PFSK-1 (cell line): ENCODE data around the gene CAMKMT.

Experiments used
- FOXP2 ChIP-seq: optimal IDR thresholded peaks from 2 replicates; pipeline ENCODE3; 2011; ENCODE audit warnings: borderline replicate concordance, control low read depth, inconsistent platforms; ENCODE audit not compliant: insufficient read depth; ENCODE audit errors: extremely low read length, extremely low read depth
- POLR2AphosphoS5 ChIP-seq: IDR thresholded peaks from 2 replicates; pipeline ENCODE4 v1.6.1; 2012; ENCODE audit warnings: low read depth, mild to moderate bottlenecking, control low read depth, low read length, moderate library complexity
- REST ChIP-seq, 2 experiments: IDR thresholded peaks; 2 replicates each; pipeline versions ENCODE4 v1.6.1 to v1.8.0; 2011 to 2012; ENCODE audit warnings: low read depth in 2 of 2, low read length in 2 of 2, control low read depth in 1 of 2, inconsistent platforms in 1 of 2, mild to moderate bottlenecking in 1 of 2, moderate library complexity in 1 of 2; ENCODE audit not compliant: insufficient read depth in 1 of 2
- SIN3A ChIP-seq: IDR thresholded peaks from 2 replicates; pipeline ENCODE4 v1.6.1; 2012; ENCODE audit warnings: mild to moderate bottlenecking, low read length, moderate library complexity, borderline replicate concordance; ENCODE audit not compliant: insufficient read depth
- TAF1 ChIP-seq: IDR thresholded peaks from 2 replicates; pipeline ENCODE4 v1.6.1; 2012; ENCODE audit warnings: low read length, control low read depth, borderline replicate concordance; ENCODE audit not compliant: insufficient read depth

The CAMKMT gene

GRCh38 chr2:44529448-44529847 lies 167.7 kb downstream of the CAMKMT start:
- no peak for TF ChIP-seq POLR2AphosphoS5
- no peak for TF ChIP-seq REST (IDR thresholded peaks at IDR 0.05; ENCODE audit: insufficient read depth in 1 of 2, low read depth in 2 of 2, low read length in 2 of 2)
- no peak for TF ChIP-seq SIN3A
- TF ChIP-seq FOXP2 = no peak
- no peak for TF ChIP-seq TAF1

DNA sequence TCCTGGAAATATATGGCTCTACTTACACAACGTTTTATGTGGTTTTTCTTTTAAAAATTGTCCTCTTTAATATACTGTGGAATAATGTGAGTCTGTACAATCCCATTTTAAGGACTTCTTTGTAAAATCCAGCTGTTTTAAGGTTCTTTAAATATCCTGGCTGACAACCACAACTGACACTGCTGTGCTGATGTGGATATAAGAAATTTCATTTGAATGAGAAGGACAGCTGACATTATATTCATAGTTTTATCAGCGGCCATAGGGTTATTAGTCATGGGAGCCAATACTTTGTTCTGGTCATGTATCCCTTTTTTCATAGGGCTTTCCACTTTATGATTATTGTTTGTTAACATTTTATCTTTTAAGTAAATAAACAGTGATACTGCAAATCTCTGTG lies 169.5 kb downstream of the CAMKMT start:
- TF ChIP-seq SIN3A (no peak), FOXP2 (no peak), POLR2AphosphoS5 (no peak), REST (IDR thresholded peaks at IDR 0.05; ENCODE audit: insufficient read depth in 1 of 2, low read depth in 2 of 2, low read length in 2 of 2) (no peak), TAF1 (no peak)

GRCh38 chr2:44532031-44532430 lies 170.3 kb downstream of the CAMKMT start:
- TF ChIP-seq POLR2AphosphoS5 (no peak), REST (IDR thresholded peaks at IDR 0.05; ENCODE audit: insufficient read depth in 1 of 2, low read depth in 2 of 2, low read length in 2 of 2) (no peak), SIN3A (no peak), TAF1 (no peak), FOXP2 (no peak)

DNA sequence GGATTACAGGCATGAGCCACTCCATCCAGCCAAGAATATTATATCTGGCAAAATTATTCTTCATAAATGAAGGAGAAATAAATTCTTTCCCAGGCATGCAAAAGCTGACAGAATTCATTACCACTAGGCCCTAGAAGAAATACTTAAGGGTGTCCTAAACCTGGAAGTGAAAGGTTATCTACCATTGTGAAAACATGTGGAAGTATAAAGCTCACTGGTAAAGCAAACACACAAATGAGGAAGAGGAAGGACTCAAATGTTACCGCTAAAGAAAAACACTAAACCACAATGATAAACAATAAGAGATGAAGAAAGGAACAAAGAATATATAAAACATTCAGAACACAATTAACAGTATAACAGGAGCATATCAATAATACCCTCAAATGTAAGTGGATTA lies 171.8 kb downstream of the CAMKMT start:
- no peak for TF ChIP-seq TAF1
- TF ChIP-seq REST (IDR thresholded peaks at IDR 0.05; ENCODE audit: insufficient read depth in 1 of 2, low read depth in 2 of 2, low read length in 2 of 2) = no peak
- no peak for TF ChIP-seq FOXP2
- no peak for TF ChIP-seq POLR2AphosphoS5
- no peak for TF ChIP-seq SIN3A

DNA sequence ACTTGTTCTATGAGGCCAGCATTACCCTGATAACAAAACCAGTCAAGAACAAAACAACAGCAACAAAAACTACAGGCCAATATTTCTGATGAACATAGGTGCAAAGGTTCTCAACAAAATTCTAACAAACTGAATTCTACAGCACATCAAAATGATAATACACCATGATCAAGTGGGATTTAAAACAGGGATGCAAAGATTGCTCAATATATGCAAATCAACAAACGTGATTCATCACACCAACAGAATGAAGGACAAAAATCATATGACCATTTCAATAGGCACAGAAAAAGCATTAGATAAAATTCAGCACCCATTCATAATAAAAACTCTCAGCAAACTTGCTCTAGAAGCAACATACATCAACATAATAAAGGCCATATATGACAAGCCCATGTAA lies 173.6 kb downstream of the CAMKMT start:
- TF ChIP-seq SIN3A (no peak), POLR2AphosphoS5 (no peak), FOXP2 (no peak), TAF1 (no peak), REST (IDR thresholded peaks at IDR 0.05; ENCODE audit: insufficient read depth in 1 of 2, low read depth in 2 of 2, low read length in 2 of 2) (no peak)
